HL-60 (cell line): ENCODE measurements around the gene EVX1.

Experiments
- DNase-seq, 2 experiments: peaks; one replicate each; pipeline ENCODE4 v3.0.0-alpha.2; 2010 to 2020; ENCODE audit warnings: low read depth in 1 of 2, low spot score in 1 of 2
- H3K27ac ChIP-seq: fragments of 250-450 bp; sonication (Bioruptor Pico); replicated peaks from 2 replicates; pipeline ENCODE4 v1.5.1; 2020; ENCODE audit warnings: mild to moderate bottlenecking, moderate library complexity
- H3K27me3 ChIP-seq: fragments of 250-450 bp; sonication (Bioruptor Pico); 2 replicates; pipeline ENCODE4 v1.5.1; 2021; ENCODE audit warnings: mild to moderate bottlenecking, moderate library complexity; ENCODE audit not compliant: insufficient read depth, poor library complexity, severe bottlenecking
- H3K4me3 ChIP-seq: replicated peaks from 2 replicates; pipeline ENCODE4 v1.5.1; 2011; ENCODE audit warnings: mild to moderate bottlenecking, control low read depth, low read length; ENCODE audit not compliant: insufficient read depth
- GABPA ChIP-seq: IDR thresholded peaks from 2 replicates; pipeline ENCODE4 v1.6.1; 2012; ENCODE audit warnings: low read depth
- POLR2AphosphoS5 ChIP-seq: IDR thresholded peaks from 2 replicates; pipeline ENCODE4 v1.6.1; 2012; ENCODE audit warnings: low read depth
- SPI1 ChIP-seq: IDR thresholded peaks from 2 replicates; pipeline ENCODE4 v1.6.1; 2012; ENCODE audit warnings: low read depth, mild to moderate bottlenecking, borderline replicate concordance
- TF ChIP-seq, protein P1 (sequence below): IDR thresholded peaks from one replicate; pipeline ENCODE4 v1.5.1; 2011; ENCODE audit warnings: low read length, control low read depth, inconsistent platforms; ENCODE audit not compliant: insufficient read depth
- TF ChIP-seq, protein P2 (sequence below): IDR thresholded peaks from 2 replicates; pipeline ENCODE4 v1.6.1; 2012; ENCODE audit warnings: low read depth; ENCODE audit not compliant: insufficient replicate concordance

Gene EVX1

GRCh38 chr7:27207348-27207985, 35.1 kb upstream of the EVX1 start:
- H3K27me3 ChIP-seq = peaks cover 71% of the 10 kb centered on the region

DNA sequence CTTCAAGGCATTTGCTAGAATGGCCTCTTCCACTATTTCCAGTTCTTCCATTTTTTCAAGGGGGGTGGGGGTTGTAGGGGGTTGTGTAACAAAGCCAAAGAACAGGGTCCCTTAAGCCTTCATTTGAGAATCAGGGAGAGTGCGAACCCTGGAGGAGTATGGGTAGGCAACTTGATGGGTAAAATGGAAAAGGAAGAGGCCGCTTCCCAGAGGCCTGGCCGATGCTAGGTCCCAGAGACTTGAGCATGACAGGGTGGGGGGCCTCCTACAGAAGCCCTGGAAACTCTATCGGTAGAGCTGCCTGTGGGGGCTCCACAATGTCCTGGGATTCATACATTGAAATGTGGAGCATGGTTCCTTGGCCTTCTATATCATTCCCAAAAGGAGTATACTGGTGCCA, 33.6 kb upstream of the EVX1 start:
- H3K27me3 ChIP-seq = peaks cover 76% of the 10 kb centered on the region
- no peak overlapping the region for H3K4me3 ChIP-seq
- TF ChIP-seq, protein P1, sequence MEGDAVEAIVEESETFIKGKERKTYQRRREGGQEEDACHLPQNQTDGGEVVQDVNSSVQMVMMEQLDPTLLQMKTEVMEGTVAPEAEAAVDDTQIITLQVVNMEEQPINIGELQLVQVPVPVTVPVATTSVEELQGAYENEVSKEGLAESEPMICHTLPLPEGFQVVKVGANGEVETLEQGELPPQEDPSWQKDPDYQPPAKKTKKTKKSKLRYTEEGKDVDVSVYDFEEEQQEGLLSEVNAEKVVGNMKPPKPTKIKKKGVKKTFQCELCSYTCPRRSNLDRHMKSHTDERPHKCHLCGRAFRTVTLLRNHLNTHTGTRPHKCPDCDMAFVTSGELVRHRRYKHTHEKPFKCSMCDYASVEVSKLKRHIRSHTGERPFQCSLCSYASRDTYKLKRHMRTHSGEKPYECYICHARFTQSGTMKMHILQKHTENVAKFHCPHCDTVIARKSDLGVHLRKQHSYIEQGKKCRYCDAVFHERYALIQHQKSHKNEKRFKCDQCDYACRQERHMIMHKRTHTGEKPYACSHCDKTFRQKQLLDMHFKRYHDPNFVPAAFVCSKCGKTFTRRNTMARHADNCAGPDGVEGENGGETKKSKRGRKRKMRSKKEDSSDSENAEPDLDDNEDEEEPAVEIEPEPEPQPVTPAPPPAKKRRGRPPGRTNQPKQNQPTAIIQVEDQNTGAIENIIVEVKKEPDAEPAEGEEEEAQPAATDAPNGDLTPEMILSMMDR = no peak
- TF ChIP-seq, protein P2, sequence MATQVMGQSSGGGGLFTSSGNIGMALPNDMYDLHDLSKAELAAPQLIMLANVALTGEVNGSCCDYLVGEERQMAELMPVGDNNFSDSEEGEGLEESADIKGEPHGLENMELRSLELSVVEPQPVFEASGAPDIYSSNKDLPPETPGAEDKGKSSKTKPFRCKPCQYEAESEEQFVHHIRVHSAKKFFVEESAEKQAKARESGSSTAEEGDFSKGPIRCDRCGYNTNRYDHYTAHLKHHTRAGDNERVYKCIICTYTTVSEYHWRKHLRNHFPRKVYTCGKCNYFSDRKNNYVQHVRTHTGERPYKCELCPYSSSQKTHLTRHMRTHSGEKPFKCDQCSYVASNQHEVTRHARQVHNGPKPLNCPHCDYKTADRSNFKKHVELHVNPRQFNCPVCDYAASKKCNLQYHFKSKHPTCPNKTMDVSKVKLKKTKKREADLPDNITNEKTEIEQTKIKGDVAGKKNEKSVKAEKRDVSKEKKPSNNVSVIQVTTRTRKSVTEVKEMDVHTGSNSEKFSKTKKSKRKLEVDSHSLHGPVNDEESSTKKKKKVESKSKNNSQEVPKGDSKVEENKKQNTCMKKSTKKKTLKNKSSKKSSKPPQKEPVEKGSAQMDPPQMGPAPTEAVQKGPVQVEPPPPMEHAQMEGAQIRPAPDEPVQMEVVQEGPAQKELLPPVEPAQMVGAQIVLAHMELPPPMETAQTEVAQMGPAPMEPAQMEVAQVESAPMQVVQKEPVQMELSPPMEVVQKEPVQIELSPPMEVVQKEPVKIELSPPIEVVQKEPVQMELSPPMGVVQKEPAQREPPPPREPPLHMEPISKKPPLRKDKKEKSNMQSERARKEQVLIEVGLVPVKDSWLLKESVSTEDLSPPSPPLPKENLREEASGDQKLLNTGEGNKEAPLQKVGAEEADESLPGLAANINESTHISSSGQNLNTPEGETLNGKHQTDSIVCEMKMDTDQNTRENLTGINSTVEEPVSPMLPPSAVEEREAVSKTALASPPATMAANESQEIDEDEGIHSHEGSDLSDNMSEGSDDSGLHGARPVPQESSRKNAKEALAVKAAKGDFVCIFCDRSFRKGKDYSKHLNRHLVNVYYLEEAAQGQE = no peak
- no peak for TF ChIP-seq GABPA
- no peak for TF ChIP-seq POLR2AphosphoS5
- TF ChIP-seq SPI1 = no peak
- no peak overlapping the region for H3K27ac ChIP-seq
- no peak for DNase-seq

More at GRCh38 chr7:27207348-27207985, 35.1 kb upstream of the EVX1 start:
- no peak for DNase-seq
- no peak overlapping the region for H3K27ac ChIP-seq
- H3K4me3 ChIP-seq = no peak overlapping the region
- TF ChIP-seq GABPA (no peak), POLR2AphosphoS5 (no peak), SPI1 (no peak)
- TF ChIP-seq, protein P2 = no peak
- TF ChIP-seq, protein P1 = no peak

- peaks cover 67% of the 10 kb centered on the region for H3K27me3 ChIP-seq
Observed at GRCh38 chr7:27209933-27210440, 32.6 kb upstream of the EVX1 start.

More at GRCh38 chr7:27209933-27210440, 32.6 kb upstream of the EVX1 start:
- TF ChIP-seq, protein P2 = no peak
- H3K27ac ChIP-seq = no peak overlapping the region
- no peak overlapping the region for H3K4me3 ChIP-seq
- no peak for DNase-seq
